NT2/D1 (cell line): Measurements from ENCODE around the gene STAP2.

Source experiments
- DNase-seq: peaks from one replicate; pipeline ENCODE4 v3.0.0-alpha.2; 2011; ENCODE audit warnings: low read depth, low spot score
- H3K27me3 ChIP-seq: 2 replicates; pipeline ENCODE4 v1.6.0; 2011; ENCODE audit warnings: mild to moderate bottlenecking; ENCODE audit not compliant: insufficient read length, insufficient read depth
- H3K36me3 ChIP-seq: 2 replicates; pipeline ENCODE4 v1.6.1; 2011; ENCODE audit warnings: mild to moderate bottlenecking, low read length, mixed read lengths; ENCODE audit not compliant: insufficient read depth, insufficient read length
- H3K4me1 ChIP-seq: 2 replicates; pipeline ENCODE4 v1.5.1; 2011; ENCODE audit not compliant: insufficient read depth, insufficient read length
- H3K4me3 ChIP-seq: 2 replicates; pipeline ENCODE4 v1.5.1; 2011; ENCODE audit warnings: low read depth; ENCODE audit not compliant: insufficient read length
- H3K9ac ChIP-seq: 2 replicates; pipeline ENCODE4 v1.6.0; 2011; ENCODE audit warnings: low read depth; ENCODE audit not compliant: insufficient read length
- H3K9me3 ChIP-seq: 2 replicates; pipeline ENCODE4 v1.5.1; 2011; ENCODE audit warnings: mild to moderate bottlenecking, low read length; ENCODE audit not compliant: insufficient read depth
- SUZ12 ChIP-seq: IDR thresholded peaks from 2 replicates; pipeline ENCODE4 v1.6.1; 2011; ENCODE audit not compliant: insufficient read length, insufficient read depth; ENCODE audit errors: extremely low read depth
- YY1 ChIP-seq: IDR thresholded peaks from 2 replicates; pipeline ENCODE4 v1.6.1; 2011; ENCODE audit not compliant: insufficient read length, insufficient read depth
- ZNF274 ChIP-seq: IDR thresholded peaks from 2 replicates; pipeline ENCODE4 v1.6.1; 2011; ENCODE audit warnings: mild to moderate bottlenecking, low read depth, low read length

The STAP2 gene

GRCh38 chr19:4376991-4377781, 38.6 kb upstream of the STAP2 start:
- no peak overlapping the region for H3K9ac ChIP-seq

GRCh38 chr19:4376671-4376990, 38.0 kb upstream of the STAP2 start:
- no peaks in the 10 kb centered on the region for H3K9me3 ChIP-seq
- no peak for TF ChIP-seq SUZ12
- TF ChIP-seq YY1, result no peak
- no peak for TF ChIP-seq ZNF274
- no peak for DNase-seq
- peaks cover 40% of the 10 kb centered on the region for H3K36me3 ChIP-seq
- peaks cover 38% of the 10 kb centered on the region for H3K4me1 ChIP-seq
- H3K9ac ChIP-seq, result no peak overlapping the region
- H3K4me3 ChIP-seq, result no peak overlapping the region
- no peaks in the 10 kb centered on the region for H3K27me3 ChIP-seq

More at GRCh38 chr19:4376991-4377781, 38.6 kb upstream of the STAP2 start:
- DNase-seq, result no peak
- H3K4me3 ChIP-seq, result no peak overlapping the region
- no peaks in the 10 kb centered on the region for H3K27me3 ChIP-seq
- H3K9me3 ChIP-seq, result no peaks in the 10 kb centered on the region
- H3K36me3 ChIP-seq, result peaks cover 35% of the 10 kb centered on the region
- TF ChIP-seq SUZ12 (no peak), YY1 (no peak), ZNF274 (no peak)
- peaks cover 37% of the 10 kb centered on the region for H3K4me1 ChIP-seq

- no peak for TF ChIP-seq ZNF274
- no peak for TF ChIP-seq SUZ12
- TF ChIP-seq YY1, result no peak
- Histone ChIP-seq H3K27me3 (no peaks in the 10 kb centered on the region), H3K4me1 (peaks cover 39% of the 10 kb centered on the region), H3K9ac (no peak overlapping the region), H3K9me3 (no peaks in the 10 kb centered on the region), H3K36me3 (peaks cover 43% of the 10 kb centered on the region), H3K4me3 (no peak overlapping the region)
- DNase-seq, result no peak
Observed at GRCh38 chr19:4376028-4376670, 37.5 kb upstream of the STAP2 start.

GRCh38 chr19:4375164-4376027, 36.8 kb upstream of the STAP2 start:
- no peak for TF ChIP-seq SUZ12
- TF ChIP-seq ZNF274, result no peak
- no peak for TF ChIP-seq YY1
- no peak for DNase-seq
- Histone ChIP-seq H3K36me3 (peaks cover 45% of the 10 kb centered on the region), H3K9ac (no peak overlapping the region), H3K4me3 (no peak overlapping the region), H3K4me1 (peaks cover 39% of the 10 kb centered on the region), H3K9me3 (no peaks in the 10 kb centered on the region), H3K27me3 (no peaks in the 10 kb centered on the region)

- Histone ChIP-seq H3K4me1 (peaks cover 43% of the 10 kb centered on the region), H3K9ac (peak overlapping the region; percentile 33), H3K36me3 (peaks cover 38% of the 10 kb centered on the region), H3K9me3 (no peaks in the 10 kb centered on the region), H3K4me3 (no peak overlapping the region), H3K27me3 (no peaks in the 10 kb centered on the region)
- DNase-seq, result no peak
- TF ChIP-seq YY1 (no peak), ZNF274 (no peak), SUZ12 (no peak)
Observed at GRCh38 chr19:4374498-4375163, 36.0 kb upstream of the STAP2 start.

GRCh38 chr19:4373601-4374497, 35.2 kb upstream of the STAP2 start:
- H3K27me3 ChIP-seq, result no peaks in the 10 kb centered on the region
- no peak for TF ChIP-seq ZNF274
- TF ChIP-seq YY1, result no peak
- TF ChIP-seq SUZ12, result no peak
- peaks cover 51% of the 10 kb centered on the region for H3K4me1 ChIP-seq
- H3K9me3 ChIP-seq, result no peaks in the 10 kb centered on the region
- H3K9ac ChIP-seq, result peak overlapping the region; percentile 33
- H3K36me3 ChIP-seq, result peaks cover 35% of the 10 kb centered on the region
- DNase-seq, result no peak
- no peak overlapping the region for H3K4me3 ChIP-seq
